T follicular helper cell (primary cell): ENCODE data around the gene S100A8.
A peak's percentile ranks its signal among the peaks of the same experiment; 100 is the strongest.
"Not testable (repeated sequence)": the region's sequence is repeated elsewhere in the genome, so short reads cannot be mapped to it uniquely, and the experiment has no call there.

Source experiments
- DNase-seq: peaks from one replicate; pipeline ENCODE4 v3.0.0-alpha.2; 2020; ENCODE audit warnings: low read depth
- total RNA-seq, 2 experiments: gene quantifications; one replicate each; lab custom pipeline; 2026; lab: John Stamatoyannopoulos, UW

Gene S100A8
- total RNA-seq, result 0 reads per million in 2 experiments

- DNase-seq, result no peak
Observed at GRCh38 chr1:153390938-153391710, at the start of gene S100A8. Gene S100A8, minus strand, starts transcription at chr1:153391073. Its CDS starts 538 bp downstream, at chr1:153390535.

- DNase-seq, result no peak
Observed at GRCh38 chr1:153439273-153439672, 48.4 kb upstream of the S100A8 start.

- DNase-seq, result no peak
Observed at GRCh38 chr1:153438599-153438998, 47.7 kb upstream of the S100A8 start.

GRCh38 chr1:153437236-153437635 is 46.4 kb upstream of the S100A8 start:
- no peak for DNase-seq

- DNase-seq, result no peak
Observed at GRCh38 chr1:153434746-153435455, 44.0 kb upstream of the S100A8 start.

GRCh38 chr1:153432874-153433681 is 42.2 kb upstream of the S100A8 start:
- no peak for DNase-seq

- DNase-seq, result no peak
Observed at GRCh38 chr1:153431928-153432327, 41.1 kb upstream of the S100A8 start.

- DNase-seq, result no peak
Observed at GRCh38 chr1:153431427-153431826, 40.6 kb upstream of the S100A8 start.

GRCh38 chr1:153431002-153431401 is 40.1 kb upstream of the S100A8 start:
- DNase-seq, result no peak

GRCh38 chr1:153430561-153430960 is 39.7 kb upstream of the S100A8 start:
- no peak for DNase-seq

- DNase-seq, result no peak
Observed at GRCh38 chr1:153430166-153430553, 39.3 kb upstream of the S100A8 start.

GRCh38 chr1:153429266-153430165 is 38.6 kb upstream of the S100A8 start:
- no peak for DNase-seq

GRCh38 chr1:153428791-153429190 is 37.9 kb upstream of the S100A8 start:
- no peak for DNase-seq

GRCh38 chr1:153428073-153428638 is 37.3 kb upstream of the S100A8 start:
- no peak for DNase-seq

- no peak for DNase-seq
Observed at GRCh38 chr1:153426809-153427208, 35.9 kb upstream of the S100A8 start.

GRCh38 chr1:153422450-153423068 is 31.7 kb upstream of the S100A8 start:
- peak; percentile 42 for DNase-seq

- no peak for DNase-seq
Observed at GRCh38 chr1:153420306-153420705, 29.4 kb upstream of the S100A8 start.

- not testable (repeated sequence) for DNase-seq
Observed at GRCh38 chr1:153419436-153419793, 28.5 kb upstream of the S100A8 start.

- not testable (repeated sequence) for DNase-seq
Observed at GRCh38 chr1:153418758-153419435, 28.0 kb upstream of the S100A8 start.
